ENCODE results near the gene TMEM132D.

GRCh38 chr12:129097451-129097850 is 806.4 kb downstream of the TMEM132D start:
- no peak for TF ChIP-seq CTCF (IDR thresholded peaks at IDR 0.05; ENCODE audit: low read depth, low read length)
- no peak for TF ChIP-seq POLR2A (IDR thresholded peaks at IDR 0.05; ENCODE audit: extremely low read depth, insufficient read length)
